ENCODE results near the gene CAMK2G. TPM values are rescaled to one million over a fixed set of nuclear protein-coding genes. Genes with fewer than 3 reads are reported as not detected.

The CAMK2G gene
- total RNA-seq, 1 experiment from 2014 or later: 24.0 TPM

DNA sequence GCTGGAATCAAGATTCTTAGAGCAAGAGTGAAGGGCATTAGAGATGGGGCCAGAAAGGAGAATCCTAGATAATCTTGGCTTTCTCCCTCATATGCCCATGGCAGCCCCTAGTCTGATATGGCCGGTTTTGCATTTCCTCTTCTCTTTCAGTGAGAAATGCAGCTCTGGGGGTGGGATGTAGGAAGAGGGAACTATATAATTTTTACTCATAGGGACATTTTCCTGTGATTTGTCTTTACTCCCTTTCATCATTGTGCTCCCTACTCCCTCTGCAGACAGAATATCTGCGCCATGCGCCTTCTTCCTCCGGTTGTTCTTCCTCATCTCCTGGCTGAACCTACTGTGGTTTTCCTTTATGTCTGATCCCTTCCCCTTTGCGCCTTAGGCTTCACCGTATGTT, 109.3 kb downstream of the CAMK2G start:
- H3K36me3 ChIP-seq: peaks cover 89% of the 10 kb centered on the region
- no peak overlapping the region for H3K4me3 ChIP-seq
- no peaks in the 10 kb centered on the region for H3K9me3 ChIP-seq
- H3K27me3 ChIP-seq: no peaks in the 10 kb centered on the region
- DNase-seq: no peak

DNA sequence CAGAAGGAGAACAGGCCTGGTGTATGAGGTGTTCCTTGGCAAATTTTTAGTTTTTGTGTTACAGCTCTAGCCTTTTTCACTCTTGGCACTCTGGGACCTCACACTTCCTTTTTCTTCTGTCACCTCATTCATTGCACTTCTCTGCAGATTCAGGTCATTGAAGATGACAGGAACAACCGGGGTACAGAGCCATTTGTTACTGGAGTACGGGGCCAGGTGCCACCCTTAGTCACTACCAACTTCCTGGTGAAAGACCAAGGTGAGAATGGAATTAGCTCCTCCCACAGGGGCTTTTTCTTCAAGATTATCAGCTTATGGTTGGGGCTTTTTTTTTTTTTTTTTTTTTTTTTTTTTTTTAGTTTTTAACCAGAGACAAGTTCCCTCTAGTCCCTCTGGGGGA, 111.0 kb downstream of the CAMK2G start:
- H3K4me3 ChIP-seq: no peak overlapping the region
- H3K9me3 ChIP-seq: no peaks in the 10 kb centered on the region
- H3K27me3 ChIP-seq: no peaks in the 10 kb centered on the region
- H3K36me3 ChIP-seq: peaks cover 89% of the 10 kb centered on the region
- DNase-seq: no peak

DNA sequence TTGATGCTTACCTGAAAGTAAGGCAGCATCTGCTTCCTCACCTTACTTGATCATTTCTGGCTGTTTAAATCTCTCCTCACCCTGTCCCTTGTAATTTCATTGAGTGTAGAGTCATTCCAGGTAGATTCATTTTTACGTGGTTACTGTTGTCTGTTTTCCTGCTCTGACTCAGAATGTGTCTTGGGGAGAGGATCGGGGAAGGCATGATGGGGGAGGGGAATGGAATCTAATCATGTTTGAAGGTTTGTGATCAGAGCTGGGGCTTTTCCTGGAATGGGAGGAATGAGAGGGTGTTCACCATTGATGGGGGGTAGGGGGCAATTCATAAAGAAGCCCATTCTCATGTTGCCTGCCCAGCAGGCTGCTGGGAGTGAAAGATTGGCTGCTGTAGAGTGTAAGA, 111.4 kb downstream of the CAMK2G start:
- Histone ChIP-seq H3K27me3 (no peaks in the 10 kb centered on the region), H3K4me3 (no peak overlapping the region), H3K36me3 (peaks cover 89% of the 10 kb centered on the region), H3K9me3 (no peaks in the 10 kb centered on the region)
- DNase-seq: no peak

Other genes starting within 250 kb of the CAMK2G start
- not detected in 2 replicates for gene MYOZ1, start 233.1 kb downstream of the CAMK2G start, total RNA-seq (2014; rRNA removed; shearing (Covaris generic); ENCODE audit: low replicate concordance)
- gene SYNPO2L, start 218.5 kb downstream of the CAMK2G start, total RNA-seq (2014; rRNA removed; shearing (Covaris generic); ENCODE audit: low replicate concordance): not detected in 2 replicates
- 1.1 and 3.1 TPM in 2 replicates for gene AGAP5, start 176.4 kb downstream of the CAMK2G start, total RNA-seq (2014; rRNA removed; shearing (Covaris generic); ENCODE audit: low replicate concordance)
- 58.8 and 74.6 TPM in 2 replicates for gene SEC24C, start 130.2 kb downstream of the CAMK2G start, total RNA-seq (2014; rRNA removed; shearing (Covaris generic); ENCODE audit: low replicate concordance)
- 58.5 and 93.9 TPM in 2 replicates for gene CHCHD1, start 92.5 kb downstream of the CAMK2G start, total RNA-seq (2014; rRNA removed; shearing (Covaris generic); ENCODE audit: low replicate concordance)
- 12.3 and 24.1 TPM in 2 replicates for gene ZSWIM8, start 88.9 kb downstream of the CAMK2G start, total RNA-seq (2014; rRNA removed; shearing (Covaris generic); ENCODE audit: low replicate concordance)
- 1.8 and 4.2 TPM in 2 replicates for gene NDST2, start 63.0 kb downstream of the CAMK2G start, total RNA-seq (2014; rRNA removed; shearing (Covaris generic); ENCODE audit: low replicate concordance)
- gene PLAU, start 36.6 kb upstream of the CAMK2G start, total RNA-seq (2014; rRNA removed; shearing (Covaris generic); ENCODE audit: low replicate concordance): 169 and 219 TPM in 2 replicates
- 109 and 112 TPM in 2 replicates for gene VCL, start 123.6 kb upstream of the CAMK2G start, total RNA-seq (2014; rRNA removed; shearing (Covaris generic); ENCODE audit: low replicate concordance)